CD4-positive, alpha-beta T cell treated with Interleukin-6 for 4 hours (primary cell): Measurements from ENCODE around the gene ATXN7L3B.
"Not testable (repeated sequence)": the region's sequence is repeated elsewhere in the genome, so short reads cannot be mapped to it uniquely, and the experiment has no call there.

ENCODE experiments used
- DNase-seq: peaks from one replicate; pipeline ENCODE4 v3.0.0-alpha.2; 2020; ENCODE audit warnings: mixed read lengths

Gene ATXN7L3B

DNA sequence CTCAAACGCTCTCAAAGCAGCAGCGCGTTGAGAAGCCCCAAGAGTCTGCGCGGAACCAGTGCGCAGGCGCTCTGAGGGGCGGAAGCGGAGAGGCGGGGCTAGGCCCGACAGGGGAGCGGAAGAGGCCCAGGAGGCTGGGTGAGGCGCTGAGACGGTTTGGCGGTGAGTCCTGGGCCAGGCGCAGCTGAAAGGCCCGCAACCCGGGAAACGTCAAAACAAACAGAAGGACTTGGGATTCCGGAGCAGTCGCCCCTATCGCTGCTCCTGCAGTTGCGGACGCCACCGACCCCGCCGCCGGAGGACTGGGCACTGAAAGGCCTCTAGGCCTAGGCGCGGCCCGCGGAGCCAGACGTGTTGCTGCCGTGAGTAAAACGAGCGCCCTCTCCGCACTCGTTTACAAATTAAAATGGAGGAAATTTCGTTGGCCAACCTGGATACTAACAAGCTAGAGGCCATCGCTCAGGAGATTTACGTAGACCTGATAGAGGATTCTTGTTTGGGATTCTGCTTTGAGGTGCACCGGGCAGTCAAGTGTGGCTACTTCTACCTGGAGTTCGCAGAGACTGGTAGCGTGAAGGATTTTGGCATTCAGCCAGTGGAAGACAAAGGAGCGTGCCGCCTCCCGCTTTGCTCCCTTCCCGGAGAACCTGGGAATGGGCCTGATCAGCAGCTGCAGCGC, at the start of gene ATXN7L3B:
ATXN7L3B (plus strand) TSS at position 129 of the 679 bp plus-strand sequence; CDS start at position 407, 278 bp downstream.
- DNase-seq: peak; percentile 95

DNA sequence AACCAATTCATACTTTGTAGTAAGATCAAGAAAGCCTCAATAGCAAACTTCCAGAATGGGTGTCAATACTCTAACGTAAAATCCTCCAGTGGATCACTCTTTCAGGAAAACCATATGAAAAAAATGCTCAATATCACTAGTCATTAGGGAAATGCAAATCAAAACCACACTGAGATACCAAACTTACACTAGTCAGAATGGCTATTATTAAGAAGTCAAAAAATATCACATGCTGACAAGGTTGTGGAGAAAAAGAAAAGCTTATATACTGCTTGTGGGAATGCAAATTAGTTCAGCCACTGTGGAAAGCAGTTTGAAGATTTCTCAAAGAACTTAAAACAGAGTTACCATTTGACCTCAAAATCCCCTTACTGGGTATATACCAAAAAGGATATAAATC, 49.5 kb upstream of the ATXN7L3B start:
- no peak for DNase-seq

DNA sequence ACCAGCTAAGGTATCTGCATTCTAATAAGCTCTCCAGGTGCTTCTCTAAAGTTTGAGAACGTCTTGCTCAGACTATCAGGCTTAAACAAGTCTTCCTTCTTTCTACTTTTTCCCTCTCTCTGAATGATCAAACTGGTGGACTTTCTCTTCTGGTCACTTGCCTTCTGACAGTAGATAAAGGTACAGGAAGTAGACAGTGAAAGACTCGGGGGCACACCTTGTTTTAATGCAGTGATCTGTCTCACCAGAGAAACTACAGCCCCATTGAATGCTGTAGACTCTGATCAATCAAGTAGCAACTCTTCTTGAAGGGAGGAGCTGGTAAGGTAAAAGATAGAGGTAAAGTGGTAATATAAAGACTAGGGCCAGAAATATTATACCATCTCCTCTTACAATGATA, 48.1 kb upstream of the ATXN7L3B start:
- no peak for DNase-seq

GRCh38 chr12:74490390-74491064, 47.1 kb upstream of the ATXN7L3B start:
- no peak for DNase-seq

- DNase-seq: no peak
Observed at GRCh38 chr12:74491374-74491773, 46.3 kb upstream of the ATXN7L3B start.

- DNase-seq: no peak
Observed at GRCh38 chr12:74499192-74499591, 38.4 kb upstream of the ATXN7L3B start.

GRCh38 chr12:74508873-74509657, 28.6 kb upstream of the ATXN7L3B start:
- DNase-seq: not testable (repeated sequence)

DNA sequence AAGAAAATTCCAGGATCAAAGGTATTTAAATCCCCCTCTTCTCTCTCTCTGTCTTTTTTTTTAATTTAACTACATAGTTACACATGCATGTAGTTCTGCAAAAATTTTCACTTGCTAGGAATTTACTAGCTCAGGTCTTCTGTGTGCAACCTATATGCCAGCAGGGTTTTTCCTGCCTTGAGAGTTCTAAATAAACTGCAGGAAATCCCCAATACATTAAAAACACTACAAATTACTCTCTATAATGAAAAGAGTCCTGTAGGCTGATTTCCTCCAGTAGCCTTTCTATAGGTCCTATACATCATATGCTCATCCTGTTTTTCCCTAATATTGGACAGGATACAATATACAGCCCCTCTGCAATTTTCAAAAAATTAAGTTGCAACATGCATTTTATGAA, 27.7 kb upstream of the ATXN7L3B start:
- no peak for DNase-seq

DNA sequence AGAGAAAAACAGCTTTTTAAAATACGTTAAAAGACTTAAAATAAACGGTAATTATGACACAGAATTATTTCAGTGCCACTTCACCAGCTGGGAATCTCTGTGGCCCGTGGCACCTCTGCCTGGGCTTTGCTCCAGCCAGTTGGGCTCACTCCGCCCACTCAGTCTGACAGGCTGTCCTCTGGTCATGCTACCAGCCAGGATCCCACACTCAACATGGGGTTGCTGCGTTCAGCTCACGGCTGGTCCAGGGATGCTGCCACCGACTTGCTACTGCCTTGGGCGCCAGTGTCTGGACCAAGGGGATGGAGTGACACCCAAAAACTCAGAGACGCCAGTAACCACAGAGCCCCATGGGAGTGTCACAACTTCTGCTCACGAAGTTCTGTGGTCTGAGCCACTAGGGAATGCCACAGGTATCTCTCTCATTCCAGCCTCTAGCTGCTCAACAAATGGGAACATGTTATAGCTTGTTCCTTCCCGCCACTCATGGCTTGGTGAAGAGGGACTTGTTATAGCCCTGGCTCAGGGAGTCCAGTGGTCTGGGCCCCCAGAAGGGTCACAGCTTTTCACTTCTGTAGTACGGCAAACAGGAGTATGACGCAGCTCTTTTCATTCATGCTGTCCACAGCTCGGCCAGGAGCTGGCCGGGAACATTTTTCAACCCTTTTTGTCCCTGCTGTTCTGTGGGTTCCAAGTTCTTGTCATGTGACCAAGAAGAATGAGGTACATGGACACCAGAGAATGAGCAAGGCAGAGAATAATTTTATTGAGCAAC, 23.4 kb upstream of the ATXN7L3B start:
- no peak for DNase-seq

GRCh38 chr12:74515849-74516248, 21.8 kb upstream of the ATXN7L3B start:
- no peak for DNase-seq

DNA sequence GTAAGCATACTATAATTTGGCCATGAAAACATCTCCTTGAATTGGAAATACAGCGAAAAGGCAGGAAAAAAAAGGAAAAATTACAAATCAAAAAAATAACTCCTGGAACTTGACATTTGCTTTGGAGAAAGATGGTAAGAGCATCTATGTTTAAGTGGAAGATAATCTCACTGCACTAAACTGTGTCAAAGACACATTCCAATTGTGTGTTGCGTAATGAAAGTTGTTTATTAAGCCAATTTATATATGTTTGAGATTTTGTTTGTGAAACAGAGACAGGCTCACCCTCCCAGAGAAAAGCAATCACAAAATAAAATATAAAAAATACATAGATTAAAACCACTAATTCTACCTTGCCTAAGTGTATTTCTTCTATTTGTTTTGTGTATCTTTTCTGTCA, 11.1 kb upstream of the ATXN7L3B start:
- DNase-seq: no peak

DNA sequence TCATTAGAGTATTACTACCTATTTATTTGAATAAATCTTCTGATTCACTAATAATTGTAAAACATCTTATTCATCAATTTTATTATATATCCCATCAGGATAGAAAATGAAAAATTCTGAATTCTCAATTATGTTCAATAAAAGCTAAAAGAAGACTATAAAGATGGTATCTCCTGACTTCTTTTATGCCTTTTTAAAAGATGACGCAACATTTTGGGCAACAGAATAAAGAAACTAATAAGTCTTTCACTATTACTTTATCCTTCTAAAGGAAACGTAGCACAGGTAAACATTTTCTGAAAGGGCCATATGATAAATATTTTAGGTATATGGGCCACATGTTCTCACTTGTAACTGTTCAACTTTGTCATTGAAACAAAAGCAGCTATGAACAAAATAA, 10.1 kb upstream of the ATXN7L3B start:
- DNase-seq: no peak

DNA sequence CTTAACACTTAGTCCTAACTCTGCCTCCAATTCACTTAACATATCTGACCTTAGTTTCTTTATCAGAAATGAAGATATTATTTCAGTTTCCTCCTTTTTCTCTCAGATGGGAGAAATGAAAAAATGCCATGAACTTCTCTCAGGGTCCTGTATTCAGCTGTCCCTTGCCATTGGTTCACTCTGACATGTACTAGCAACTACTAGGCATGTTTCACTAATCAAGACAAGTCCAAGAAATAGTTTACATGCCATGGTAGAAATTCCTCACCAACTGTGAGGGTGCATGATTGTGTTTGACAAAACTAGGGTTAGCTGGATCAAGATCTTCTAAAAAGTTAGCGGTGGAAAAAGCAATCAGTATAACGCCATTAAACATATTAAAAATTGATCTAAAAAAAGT, 7.0 kb upstream of the ATXN7L3B start:
- DNase-seq: no peak

DNA sequence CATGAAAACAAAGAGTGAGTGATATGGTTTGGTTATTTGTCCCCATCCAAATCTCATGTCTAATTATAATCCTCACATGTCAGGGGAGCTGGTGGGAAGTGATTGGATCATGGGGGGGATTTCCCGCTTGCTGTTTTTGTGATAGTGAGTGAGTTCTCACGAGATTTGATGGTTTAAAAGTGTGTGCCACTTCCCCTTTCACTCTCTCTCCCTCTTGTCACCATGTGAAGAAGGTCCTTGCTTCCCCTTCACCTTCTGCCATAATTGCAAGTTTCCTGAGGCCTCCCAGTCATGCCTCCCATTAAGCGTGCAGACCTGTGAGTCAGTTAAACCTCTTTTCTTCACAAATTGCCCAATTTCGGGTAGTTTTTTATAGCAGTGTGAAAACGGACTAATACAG, 2.1 kb upstream of the ATXN7L3B start:
- DNase-seq: no peak

- DNase-seq: no peak
Observed at GRCh38 chr12:74537126-74537706, 419 bp upstream of the ATXN7L3B start.

- DNase-seq: peak; percentile 41
Observed at GRCh38 chr12:74538491-74539258, 1.0 kb downstream of the ATXN7L3B start.

- no peak for DNase-seq
Observed at GRCh38 chr12:74539261-74539660, 1.6 kb downstream of the ATXN7L3B start.

- peak; percentile 2 for DNase-seq
Observed at GRCh38 chr12:74539765-74540526, 2.3 kb downstream of the ATXN7L3B start.

- DNase-seq: no peak
Observed at GRCh38 chr12:74541074-74541473, 3.4 kb downstream of the ATXN7L3B start.

DNA sequence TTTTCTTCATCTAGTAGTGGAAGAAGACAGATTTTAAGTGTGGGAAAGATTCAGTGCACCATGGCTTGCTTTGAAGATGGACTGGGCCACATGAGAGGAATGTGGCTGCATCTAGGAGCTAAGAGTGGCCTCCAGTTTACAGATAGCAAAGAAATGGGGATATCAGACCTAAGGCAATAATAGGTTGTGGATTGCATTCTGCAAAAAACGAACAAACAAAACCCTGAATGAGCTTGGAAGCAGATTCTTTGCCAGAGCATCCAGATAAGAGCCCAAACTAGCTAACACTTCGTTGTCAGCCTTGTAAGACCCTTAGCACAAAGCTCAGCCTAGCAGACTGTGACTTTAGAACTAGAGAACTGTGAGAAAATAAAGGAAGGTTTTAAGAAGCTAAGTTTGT, 9.6 kb downstream of the ATXN7L3B start:
- DNase-seq: no peak

DNA sequence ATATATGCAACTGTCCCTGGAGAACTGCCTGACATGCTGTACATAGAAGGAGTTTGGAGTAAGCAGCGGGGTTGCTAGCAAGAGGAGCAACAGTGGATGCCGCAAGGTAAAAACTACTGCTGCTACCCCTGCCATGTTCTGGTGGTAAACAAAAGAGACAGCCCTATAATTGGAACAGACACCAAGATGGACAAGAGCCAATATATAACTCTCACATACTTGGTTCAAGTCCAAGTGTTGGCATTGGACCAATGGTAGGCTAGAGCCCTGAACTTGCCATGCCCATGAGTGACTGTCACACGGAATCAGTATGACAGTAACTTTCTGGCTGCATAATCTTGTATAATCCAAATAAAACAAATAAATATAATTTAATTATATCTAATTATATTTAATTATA, 13.7 kb downstream of the ATXN7L3B start:
- DNase-seq: no peak
